NCI-H1417 (cell line): ENCODE measurements around the gene ST3GAL5.
"Not testable (repeated sequence)": the region's sequence is repeated elsewhere in the genome, so short reads cannot be mapped to it uniquely, and the experiment has no call there.

Source experiments
- DNase-seq, 3 experiments: peaks; one replicate each; lab custom pipeline; 2025; lab: John Stamatoyannopoulos, UW

ST3GAL5 gene

DNA sequence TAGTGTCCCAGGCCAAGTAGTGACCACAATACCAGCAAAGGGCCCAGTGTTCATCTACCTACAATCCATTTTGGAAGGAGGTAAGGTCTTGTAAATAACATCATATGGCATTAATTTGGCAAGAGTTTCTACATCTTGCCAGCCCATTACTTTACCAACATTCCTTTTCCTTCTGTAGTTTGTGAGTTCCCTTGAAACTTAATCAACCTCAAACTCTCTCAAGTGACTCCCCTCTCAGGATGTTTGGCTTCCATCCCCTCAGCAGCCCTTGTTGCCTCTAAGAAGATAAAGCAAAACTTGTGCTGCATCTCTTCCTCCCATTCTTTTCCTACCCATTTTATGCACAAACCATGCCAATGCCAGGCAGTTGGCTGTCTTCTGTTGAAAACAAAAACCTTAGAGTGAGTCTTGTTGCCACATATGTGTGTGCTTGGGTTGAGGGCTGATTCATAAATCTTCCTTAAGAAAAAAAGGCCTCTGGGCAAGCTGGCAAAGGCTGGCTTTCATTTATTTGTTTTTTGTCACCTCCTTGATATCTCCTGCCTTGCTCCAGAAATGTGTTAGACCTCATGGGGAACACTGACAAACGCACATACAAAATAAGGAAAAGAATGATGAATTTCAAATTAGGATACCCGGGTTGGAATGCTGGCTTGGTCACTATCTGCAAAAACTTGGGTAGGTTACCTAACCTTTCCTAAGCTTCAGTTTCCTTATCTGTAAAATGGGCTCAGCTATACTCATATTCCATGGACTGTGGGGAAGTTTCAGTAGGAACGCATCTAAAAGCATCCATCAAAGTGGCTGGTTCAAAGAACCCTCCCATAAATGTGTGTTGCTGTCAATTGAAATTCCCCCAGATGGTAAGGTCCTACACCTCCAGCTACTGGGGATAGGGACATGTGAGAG is 29.4 kb upstream of the ST3GAL5 start:
- DNase-seq, result no peak

DNA sequence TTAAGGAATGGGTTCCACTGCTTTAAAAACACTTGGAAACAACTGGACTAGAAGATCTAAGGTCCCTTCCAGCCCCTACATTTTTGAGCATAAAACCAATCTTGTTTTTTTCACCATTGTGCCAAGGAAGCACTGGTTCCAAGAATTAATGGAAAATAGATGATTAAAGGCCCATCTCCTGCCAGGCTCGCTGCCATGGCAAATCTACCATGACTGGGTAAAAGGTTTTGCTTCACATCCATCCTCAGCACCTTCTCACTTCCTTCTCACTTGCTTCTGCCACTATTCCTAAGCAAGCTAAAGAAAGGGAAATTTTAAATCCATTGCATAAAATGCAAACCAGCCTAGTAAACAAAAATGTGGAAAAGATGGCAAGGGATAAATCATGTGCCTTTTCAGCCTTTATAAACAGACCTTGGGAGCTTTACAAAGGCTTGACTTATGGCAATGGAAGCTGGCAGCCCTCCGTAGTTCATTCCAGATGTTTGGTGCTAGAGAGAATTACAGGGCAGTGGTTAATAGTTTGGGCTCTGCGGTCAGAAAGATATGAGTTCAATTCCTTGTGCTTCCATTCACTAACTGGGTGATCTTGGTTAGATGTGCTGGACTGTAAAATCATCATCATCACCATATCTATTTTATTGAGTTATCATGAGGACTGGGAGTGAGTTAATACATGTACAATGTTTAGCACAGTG is 27.0 kb upstream of the ST3GAL5 start:
- no peak for DNase-seq

DNA sequence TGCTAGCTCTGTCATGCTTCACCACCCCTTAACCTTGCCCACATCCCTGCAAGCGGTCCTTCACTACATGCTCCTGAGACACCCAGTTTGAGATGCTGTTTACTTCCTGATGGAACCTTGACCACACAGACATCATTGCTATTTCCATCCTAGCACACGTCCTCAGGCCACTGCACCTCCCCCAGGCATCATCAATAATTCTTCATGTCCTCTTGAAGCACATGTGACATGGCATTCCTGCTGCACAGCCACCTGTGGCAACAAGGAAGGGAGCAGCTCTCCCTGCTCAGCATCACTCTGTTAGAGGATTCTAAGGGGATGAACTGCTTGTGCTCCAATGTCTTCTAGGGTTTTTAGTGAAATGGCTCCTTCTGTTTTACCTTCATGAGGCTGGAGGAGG is 26.1 kb upstream of the ST3GAL5 start:
- peak; percentile 3 to 50 (median 43) for DNase-seq

DNA sequence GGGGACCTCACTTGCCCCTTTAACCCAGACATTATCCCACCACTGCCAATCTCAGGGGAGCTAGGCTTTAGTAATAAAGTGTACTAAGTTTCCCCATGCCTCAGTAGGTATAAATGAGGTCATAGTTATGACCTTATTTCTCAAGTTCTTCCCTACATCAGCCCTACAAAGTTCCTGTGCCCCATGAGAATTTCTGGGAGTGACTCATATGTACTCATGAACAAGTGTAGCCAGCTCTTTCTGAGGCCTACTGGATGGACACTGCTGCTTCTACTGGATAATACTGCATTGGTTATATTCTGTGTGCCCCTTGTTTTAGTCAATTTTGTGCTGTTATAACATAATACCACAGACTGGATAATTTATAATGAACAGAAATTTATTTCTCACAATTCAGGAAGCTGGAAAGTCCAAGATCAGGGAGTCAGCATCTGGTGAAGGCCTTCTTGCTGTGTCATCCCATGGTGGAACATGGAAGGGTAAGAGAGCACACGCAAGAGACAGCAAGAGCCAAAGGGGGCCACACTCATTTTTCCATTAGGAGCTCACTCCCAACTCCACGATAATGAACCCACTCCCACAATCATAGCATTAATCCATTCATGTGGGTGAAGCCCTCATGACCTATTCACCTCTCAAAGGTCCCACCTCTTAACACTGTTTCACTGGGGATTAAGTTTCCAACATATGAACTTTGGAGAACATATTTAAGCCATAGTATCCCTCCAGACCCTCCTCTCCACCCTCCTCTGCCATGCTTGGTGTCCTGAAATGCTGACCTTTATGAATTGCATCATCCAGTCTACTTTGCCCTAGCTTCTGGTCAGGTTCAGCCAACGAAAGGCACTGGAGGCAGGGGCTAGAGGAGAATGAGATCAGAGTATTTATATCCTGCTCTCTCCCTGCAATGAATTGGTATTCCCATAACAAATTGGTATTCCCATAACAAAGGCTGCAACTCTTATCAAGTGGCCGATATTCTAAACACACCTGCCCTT is 25.4 kb upstream of the ST3GAL5 start:
- no peak for DNase-seq

DNA sequence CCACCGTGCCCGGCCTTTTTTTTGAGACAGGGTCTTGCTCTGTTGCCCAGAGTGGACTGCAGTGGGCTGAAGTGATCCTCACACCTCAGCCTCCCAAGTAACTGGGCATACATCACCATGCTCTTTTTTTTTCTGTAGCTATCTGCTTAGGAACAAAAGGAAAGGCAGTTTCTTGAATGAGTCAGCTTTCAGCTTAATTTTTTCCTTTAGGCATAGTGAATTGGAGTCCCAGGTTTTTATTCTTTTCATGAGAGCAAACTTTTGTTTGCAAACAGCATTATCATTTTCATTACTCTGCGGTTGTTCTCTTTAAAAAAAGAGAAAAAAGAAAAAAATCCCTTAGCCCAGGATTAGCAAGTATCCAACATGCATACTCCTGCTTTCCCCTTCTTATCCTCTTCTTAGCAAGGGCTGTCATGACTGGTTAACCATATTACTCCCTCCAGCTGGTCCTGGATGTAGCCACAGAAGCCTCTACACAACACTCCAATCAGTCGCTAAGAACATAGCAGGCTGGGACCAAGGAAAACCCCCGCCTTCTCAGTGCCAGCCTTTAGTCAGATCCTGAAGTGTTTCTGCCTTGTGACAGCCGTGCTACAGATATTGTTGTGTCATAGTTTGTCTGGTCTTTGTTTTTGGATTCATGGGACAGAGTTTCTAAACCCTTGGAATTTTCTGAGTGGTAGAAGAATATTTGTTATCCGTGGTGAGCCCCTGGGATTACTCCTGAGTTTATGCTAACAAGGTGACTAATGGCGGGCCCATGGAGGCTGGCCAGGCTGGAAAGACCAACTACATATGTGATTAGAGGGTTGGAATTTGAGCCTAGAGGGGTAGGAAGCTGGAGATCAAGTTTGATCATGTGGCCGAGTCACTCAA is 23.3 kb upstream of the ST3GAL5 start:
- DNase-seq, result no peak

DNA sequence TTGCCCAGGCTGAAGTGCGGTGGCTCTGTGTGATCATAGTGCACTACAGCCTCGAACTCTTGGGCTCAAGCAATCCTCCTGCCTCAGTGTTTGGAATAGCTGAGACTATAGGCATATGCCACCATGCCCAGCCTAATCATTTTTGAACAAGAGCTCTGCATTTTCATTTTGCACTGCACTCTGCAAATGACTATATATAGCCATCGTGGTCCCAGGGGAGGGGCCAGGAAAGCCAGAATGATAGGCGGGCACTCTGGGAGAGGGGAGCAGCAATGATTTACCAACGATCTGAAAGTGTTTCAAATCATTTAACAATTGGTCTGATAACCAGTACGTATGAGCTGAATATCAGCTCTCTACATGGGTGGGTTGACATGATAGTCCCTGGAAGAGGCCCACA is 22.3 kb upstream of the ST3GAL5 start:
- no peak for DNase-seq

DNA sequence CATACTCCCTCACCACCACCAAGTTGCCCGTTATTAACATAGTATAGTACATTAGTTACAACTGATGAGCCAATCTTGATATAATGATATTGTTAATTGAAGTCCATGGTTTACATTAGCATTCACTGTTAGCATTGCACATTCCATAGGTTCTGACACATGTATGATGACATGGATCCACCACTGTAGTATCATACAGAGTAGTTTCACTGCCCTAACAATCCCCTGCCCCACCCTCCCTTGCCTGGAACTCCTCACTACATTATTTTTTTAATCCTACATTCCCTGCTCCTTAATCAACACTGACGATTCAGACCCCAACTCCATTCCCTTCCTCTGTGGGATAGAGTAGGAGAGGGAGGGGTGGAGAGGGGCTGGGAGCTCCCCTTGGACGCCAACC is 20.2 kb upstream of the ST3GAL5 start:
- DNase-seq, result no peak

DNA sequence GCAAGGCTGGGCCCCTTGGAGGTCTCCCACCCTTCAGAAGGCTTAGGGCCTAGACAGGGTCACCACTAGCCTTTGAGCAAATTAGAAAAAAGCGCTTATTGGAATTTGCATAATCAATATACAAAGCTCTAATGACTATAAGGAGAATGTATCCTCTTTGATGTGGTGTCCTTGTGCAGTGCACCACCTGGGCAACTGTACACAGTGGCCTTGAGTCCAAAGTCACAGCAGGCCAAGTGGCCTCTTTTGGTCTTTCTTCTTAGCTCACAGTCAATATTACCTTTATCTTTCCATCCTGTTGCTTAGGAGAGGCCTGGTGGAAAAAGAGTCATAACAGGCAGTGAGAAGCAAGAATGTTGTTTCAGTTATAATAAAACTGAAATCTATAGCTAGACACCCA is 19.7 kb upstream of the ST3GAL5 start:
- no peak for DNase-seq

DNA sequence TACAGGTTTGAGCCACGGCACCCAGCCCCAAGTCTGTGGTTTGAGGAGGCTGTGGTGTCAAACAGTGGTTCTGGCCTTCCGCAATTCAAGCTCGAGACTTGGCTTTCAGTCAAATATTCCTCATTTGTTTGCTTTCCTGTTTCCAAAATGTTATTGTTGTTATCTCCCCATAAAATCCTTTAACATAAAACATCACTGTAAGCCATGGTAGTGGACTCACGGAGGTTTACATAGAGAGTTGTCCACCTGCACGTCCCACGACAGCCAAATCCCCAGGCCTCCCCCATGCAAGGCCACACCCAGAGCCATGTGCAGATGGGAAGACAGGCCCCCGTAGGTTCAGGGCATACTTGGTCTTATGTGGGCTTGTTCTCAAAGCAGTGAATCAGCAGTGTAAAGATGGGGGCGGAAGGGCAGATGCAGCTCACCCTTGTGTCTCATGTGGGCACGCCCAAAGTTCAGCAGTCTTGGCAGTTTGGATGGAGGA is 18.9 kb upstream of the ST3GAL5 start:
- DNase-seq, result no peak

DNA sequence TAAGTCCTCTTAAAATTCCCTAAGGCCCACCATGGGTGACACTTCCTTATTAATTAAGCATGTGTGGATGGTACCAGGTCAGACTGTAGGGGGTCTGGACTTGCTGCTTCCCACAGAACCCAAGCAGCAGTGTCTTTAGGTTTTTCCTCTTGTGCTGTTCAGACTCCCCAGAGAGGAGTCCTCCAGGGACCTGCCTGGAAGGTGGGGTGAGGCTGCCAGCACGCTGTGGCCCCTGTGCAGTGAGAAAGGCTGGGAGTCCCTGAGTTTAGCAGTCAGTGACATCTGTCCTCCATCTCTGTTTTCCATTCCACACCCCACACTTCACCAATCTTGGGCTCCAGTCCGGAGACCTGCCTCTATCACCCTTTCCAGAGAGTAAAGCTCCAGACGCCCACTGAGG is 18.0 kb upstream of the ST3GAL5 start:
- DNase-seq, result no peak

DNA sequence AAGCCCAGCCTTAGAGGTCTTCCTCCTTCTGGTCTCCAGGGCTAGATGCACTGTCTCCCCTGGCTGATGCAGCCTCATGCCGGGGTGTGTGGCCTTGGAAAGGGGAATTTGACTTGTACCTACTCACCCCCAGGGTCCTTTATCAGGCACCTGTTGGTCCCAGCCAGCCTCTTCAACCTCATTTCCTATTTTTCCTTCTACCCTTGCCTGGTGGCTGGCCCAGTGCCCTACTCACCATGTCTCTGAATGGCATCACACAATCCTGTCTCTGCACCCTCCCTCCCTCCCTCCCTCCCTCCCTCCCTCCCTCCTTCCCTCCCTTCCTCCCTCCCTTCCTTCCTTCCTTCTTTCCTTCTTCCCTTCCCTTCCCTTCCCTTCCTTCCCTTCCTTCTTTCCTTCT is 17.1 kb upstream of the ST3GAL5 start:
- no peak for DNase-seq

DNA sequence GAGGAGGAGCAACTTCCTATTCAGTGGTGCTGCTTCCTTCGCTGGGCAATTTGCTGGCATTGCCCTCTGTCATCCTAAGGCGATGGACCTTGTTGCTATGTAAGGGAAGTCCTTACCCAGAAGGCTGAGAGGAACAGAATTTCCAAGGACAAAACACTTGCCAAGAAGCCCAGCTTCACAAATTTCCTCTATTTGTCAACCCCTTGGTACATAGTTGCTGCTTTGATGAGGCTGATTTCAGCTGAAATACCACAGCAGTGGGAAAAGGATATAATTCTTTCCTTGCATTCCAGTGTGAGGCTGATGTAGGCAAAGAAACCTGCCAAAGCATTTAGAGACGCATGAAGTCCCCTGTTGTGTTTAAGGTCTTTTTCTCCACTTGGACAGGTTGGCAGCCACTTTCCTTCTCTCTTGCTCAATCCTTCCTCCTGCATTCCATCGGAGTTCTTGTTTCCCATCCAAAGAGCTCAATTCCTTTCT is 16.4 kb upstream of the ST3GAL5 start:
- no peak for DNase-seq

DNA sequence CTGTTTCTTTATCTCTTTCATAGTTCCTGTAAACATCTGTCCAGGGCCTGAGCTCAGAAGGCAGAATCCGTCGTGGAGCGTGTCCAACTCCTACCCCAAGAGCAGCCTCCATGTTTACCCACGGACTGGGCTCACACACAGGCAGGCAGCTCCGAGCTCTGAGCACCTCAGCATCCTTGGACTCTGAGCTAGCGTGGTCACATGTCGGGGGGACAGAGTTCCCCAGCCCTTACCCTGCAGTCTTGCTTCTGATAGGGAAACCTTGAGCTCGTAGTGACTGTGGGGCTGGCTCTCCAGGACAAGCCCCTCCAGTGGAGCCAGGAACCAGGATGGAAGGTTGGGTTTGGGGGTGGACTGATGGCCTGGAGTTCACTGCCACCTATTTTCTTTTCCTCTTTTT is 15.1 kb upstream of the ST3GAL5 start:
- no peak for DNase-seq

DNA sequence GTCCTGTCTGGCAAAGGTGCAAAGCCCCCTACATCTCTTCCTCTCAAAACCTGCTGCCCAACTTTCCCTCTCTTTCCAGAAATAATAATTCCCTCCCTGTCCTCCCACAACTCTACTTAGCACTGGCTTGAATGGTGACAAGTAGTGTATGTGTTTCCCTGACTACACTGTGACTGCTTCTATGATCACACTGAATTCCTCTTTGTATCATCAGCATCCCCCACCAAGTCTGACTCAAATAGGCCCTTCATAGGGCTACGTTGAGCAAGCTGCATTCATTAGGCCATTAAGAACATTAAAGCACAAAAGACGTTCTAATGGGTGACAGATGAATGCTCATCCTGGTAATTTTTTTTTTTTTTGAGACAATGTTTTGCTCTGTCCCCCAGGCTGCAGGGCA is 13.7 kb upstream of the ST3GAL5 start:
- no peak for DNase-seq

DNA sequence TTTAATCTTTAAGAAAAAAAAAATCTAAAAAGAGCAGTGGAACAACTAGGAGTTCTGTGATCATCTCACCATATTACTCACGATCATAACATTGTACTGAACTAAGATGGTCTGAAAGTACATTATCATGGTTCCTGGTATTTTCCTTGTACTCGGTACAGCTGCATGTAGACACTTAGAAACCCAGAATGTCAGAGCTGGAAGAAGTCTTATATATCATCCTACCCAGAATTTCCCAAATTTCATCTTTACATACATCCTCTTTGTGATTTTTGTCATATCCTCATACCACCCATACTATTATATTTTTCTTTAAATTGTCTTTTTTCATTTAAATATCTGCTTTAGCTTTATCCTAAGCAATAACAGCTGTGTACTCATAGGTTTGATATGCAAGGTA is 12.4 kb upstream of the ST3GAL5 start:
- DNase-seq, result no peak

DNA sequence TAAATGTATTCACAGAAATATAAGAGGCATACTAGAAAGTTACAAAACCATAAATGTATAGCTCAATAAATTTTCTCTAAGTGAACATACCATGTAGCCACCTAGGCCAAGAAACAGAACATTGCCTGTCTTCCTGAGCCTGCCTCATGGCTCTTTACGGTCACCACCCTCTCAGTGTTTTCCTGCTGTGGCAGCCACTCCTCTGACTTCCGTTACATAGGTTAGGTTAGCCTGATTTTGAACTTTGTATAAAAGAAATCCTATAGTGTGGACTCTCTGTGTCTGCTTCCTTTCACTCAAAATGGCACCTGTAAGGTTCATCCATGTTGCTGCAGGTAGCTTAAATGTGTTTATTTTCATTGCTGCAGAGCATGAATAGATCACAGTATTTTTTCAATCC is 11.6 kb upstream of the ST3GAL5 start:
- DNase-seq, result no peak

DNA sequence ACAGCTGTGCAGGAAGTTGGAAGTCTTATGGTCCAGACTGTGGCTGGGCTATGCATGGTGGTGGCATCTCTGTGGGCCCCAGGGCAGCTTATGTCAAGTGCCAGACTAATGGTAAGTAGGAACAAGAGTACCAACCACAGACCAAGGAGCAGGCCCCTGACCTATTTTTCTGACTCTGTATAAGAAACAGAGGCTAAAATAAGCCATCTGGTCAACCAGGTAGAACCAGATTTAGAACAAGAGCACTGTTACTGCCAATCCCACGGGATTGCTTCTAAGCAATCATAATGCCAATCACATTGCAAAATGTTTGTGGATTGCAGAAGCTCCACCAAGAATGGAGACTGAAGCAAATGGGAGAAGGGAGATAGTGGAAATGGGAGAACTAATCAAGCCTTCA is 11.1 kb upstream of the ST3GAL5 start:
- DNase-seq, result no peak

DNA sequence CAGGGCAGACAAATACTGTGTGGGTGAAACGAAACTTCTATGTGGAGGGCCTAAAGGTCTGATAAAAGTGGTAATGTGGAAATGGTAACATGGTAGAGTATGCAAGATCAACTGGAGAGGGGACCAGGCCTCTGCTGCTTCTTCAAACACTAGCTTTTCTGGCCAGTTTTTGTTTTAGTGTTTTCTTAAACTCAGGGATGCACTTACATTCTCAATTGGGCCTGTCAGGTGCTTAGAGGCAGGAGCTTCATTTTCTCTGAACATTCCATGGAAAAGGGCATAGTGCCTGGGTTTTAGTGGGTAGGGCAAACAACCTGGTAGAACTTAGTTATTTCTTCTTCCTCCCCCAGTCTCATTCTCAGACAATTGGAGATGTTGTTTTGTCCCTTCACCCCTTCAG is 10.5 kb upstream of the ST3GAL5 start:
- DNase-seq, result no peak

DNA sequence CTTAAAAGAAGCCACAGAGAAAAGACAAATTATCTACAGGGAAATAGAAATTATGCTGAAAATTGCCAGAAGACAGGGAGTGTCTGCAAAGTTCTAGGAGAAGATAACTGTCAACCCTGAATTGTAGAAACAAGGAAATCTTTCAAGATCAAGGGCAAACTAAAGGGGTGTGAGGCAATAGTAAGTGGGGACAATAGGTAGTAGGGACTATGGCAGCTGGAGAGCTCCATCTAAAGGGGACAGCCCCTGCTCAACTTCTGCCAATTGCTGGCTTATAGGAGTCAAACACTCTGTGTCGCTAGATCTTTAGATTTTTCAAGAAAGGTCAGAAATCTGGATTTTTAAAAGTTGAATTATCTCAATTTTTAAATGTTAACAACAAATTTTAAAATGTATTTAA is 10.1 kb upstream of the ST3GAL5 start:
- DNase-seq, result no peak

DNA sequence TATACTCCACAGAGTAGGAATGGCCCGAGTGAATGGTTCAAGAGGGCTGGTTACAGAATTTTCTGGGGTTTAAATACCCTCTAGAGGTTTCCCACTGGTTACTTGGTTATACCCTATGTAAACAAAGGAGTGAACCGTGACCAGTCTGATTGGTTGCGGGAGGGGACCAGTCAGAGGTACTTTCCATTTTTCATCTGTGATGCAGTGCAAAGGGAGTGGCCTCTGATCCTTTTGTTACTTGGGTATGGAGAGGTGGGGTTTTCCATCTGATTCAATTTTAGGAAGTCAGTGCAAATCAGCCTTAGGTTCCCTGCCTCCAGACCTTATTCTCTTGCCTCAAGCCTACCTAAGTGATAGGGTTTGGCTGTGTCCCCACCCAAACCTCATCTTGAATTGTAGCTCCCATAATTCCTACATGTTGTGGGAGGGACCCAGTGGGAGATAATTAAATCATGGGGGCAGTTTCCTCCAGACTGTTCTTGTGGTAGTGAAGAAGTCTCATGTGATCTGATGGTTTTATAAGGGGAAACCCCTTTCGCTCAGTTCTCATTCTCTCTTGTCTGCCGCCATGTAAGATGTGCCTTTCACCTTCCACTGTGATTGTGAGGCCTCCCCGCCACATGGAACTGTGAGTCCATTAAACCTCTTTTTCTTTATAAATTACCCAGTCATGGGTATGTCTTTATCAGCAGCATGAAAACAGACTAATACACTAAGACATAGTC is 5.9 kb upstream of the ST3GAL5 start:
- DNase-seq, result not testable (repeated sequence)
